Regular cardiac myocyte (primary cell): ENCODE data around the gene MAL. TPM values are rescaled to one million over a fixed set of nuclear protein-coding genes. Genes with fewer than 3 reads are reported as not detected.

Source experiments
- total RNA-seq: library from RNA; depleted of rRNA; stranded (reverse); fragments of >200 nt; gene quantifications from 2 replicates; pipeline ENCODE4 v1.2.3, GENCODE V29; 2014

The MAL gene
- total RNA-seq = 0.85 and 0.96 TPM in 2 replicates

GRCh38 chr2:95025406-95026319 is at the start of gene MAL:
TSS of gene MAL (plus strand) at chr2:95025708. CDS start at chr2:95025793, 85 bp downstream.

Other genes with a start within 250 kb of the MAL start
- gene TEKT4, start 154.3 kb upstream of the MAL start, total RNA-seq = not detected in 2 replicates
- 47.1 and 56.2 TPM in 2 replicates for gene MRPS5, start 96.1 kb downstream of the MAL start, total RNA-seq
- 8.8 and 18.3 TPM in 2 replicates for gene ZNF514, start 134.1 kb downstream of the MAL start, total RNA-seq
- 7.5 and 13.2 TPM in 2 replicates for gene ZNF2, start 140.1 kb downstream of the MAL start, total RNA-seq
- 4.0 and 4.8 TPM in 2 replicates for gene ZNF892, start 181.8 kb downstream of the MAL start, total RNA-seq
- gene PROM2, start 248.7 kb downstream of the MAL start, total RNA-seq = under 0.01 and 0.28 TPM in 2 replicates